B cell (primary cell): Measurements from ENCODE around the gene REPS2. TPM values are rescaled to one million over a fixed set of nuclear protein-coding genes. Genes with fewer than 3 reads are reported as not detected.

Experiments used
- ATAC-seq: fragments of 200-7000 bp; cut with Tn5 transposase; one replicate; pipeline ENCODE4 v1.10.0; 2021; ENCODE audit warnings: low read depth, mild to moderate bottlenecking, moderate number of reproducible peaks, moderate library complexity
- CTCF ChIA-PET: fragments of 350-600 bp; sonication (Branson Sonifier 250); formaldehyde crosslinking; loops from one replicate; lab custom pipeline; 2021; ENCODE audit warnings: antibody characterized with exemption, inconsistent platforms; lab: Charles Lee
- POLR2A ChIA-PET: fragments of 350-600 bp; sonication (Branson Sonifier 250); formaldehyde crosslinking; loops from one replicate; lab custom pipeline; 2021; ENCODE audit warnings: antibody characterized with exemption; lab: Charles Lee
- DNase-seq: peaks from one replicate; pipeline ENCODE4 v3.0.0; 2013
- H2AFZ ChIP-seq: 2 replicates; pipeline ENCODE4 v1.6.1; 2012; ENCODE audit warnings: mild to moderate bottlenecking, low read depth, low read length; ENCODE audit not compliant: insufficient read depth, poor library complexity, severe bottlenecking
- H3K27ac ChIP-seq, 2 donors: 1 replicate in 1 of 2; 2 replicates in 1 of 2; pipeline ENCODE4 v1.5.1; 2012 to 2013; ENCODE audit warnings: low read length in 2 of 2, mild to moderate bottlenecking in 2 of 2, moderate library complexity in 1 of 2
- H3K27me3 ChIP-seq, 4 experiments: fragments of 200-600 bp in 1 of 4; sonication (generic) in 1 of 4; replicated peaks in 1 of 4; 1 replicate in 2 of 4; 2 replicates in 2 of 4; pipeline versions ENCODE4 v1.6.1 to v1.7.0; 2013 to 2016; ENCODE audit warnings: low read length in 3 of 4, mild to moderate bottlenecking in 2 of 4, mixed read lengths in 1 of 4, moderate library complexity in 1 of 4; ENCODE audit not compliant: insufficient read depth in 4 of 4, control insufficient read depth in 3 of 4; ENCODE audit errors: control extremely low read depth in 1 of 4
- H3K36me3 ChIP-seq, 2 experiments: replicated peaks in 1 of 2; 1 replicate in 1 of 2; 2 replicates in 1 of 2; pipeline versions ENCODE4 v1.6.1 to v1.7.1; 2013; ENCODE audit warnings: low read length in 1 of 2; ENCODE audit not compliant: insufficient read depth in 2 of 2, control insufficient read depth in 1 of 2; ENCODE audit errors: control extremely low read depth in 1 of 2, extremely low read depth in 1 of 2
- H3K4me1 ChIP-seq, 2 donors: fragments of 200-600 bp in 1 of 2; sonication (generic) in 1 of 2; 1 replicate in 1 of 2; 2 replicates in 1 of 2; pipeline versions ENCODE4 v1.5.1 to v1.6.1; 2013 to 2017; ENCODE audit warnings: low read length in 2 of 2; ENCODE audit not compliant: control insufficient read depth in 2 of 2, insufficient read depth in 2 of 2
- H3K4me2 ChIP-seq: replicated peaks from 2 replicates; pipeline ENCODE3; 2012; ENCODE audit warnings: mild to moderate bottlenecking, low read depth, low read length; ENCODE audit not compliant: poor library complexity, severe bottlenecking
- H3K4me3 ChIP-seq, 5 experiments: fragments of 200-600 bp in 1 of 5; sonication (generic) in 1 of 5; 1 replicate in 3 of 5; 2 replicates in 2 of 5; pipeline versions ENCODE4 v1.5.1 to v1.7.0; 2011 to 2016; ENCODE audit warnings: low read length in 4 of 5, mild to moderate bottlenecking in 4 of 5, low read depth in 2 of 5, control low read depth in 1 of 5, moderate library complexity in 1 of 5; ENCODE audit not compliant: insufficient read depth in 1 of 5; ENCODE audit errors: control extremely low read depth in 1 of 5, extremely low read depth in 1 of 5
- H3K79me2 ChIP-seq: fragments of 200-600 bp; sonication (generic); one replicate; pipeline ENCODE4 v1.6.0; 2016; ENCODE audit warnings: low read length; ENCODE audit not compliant: control insufficient read depth, insufficient read depth
- H3K9ac ChIP-seq: fragments of 200-600 bp; sonication (generic); 2 replicates; pipeline ENCODE4 v1.6.1; 2017; ENCODE audit warnings: mild to moderate bottlenecking, low read length, moderate library complexity
- H3K9me3 ChIP-seq, 3 donors: one replicate each; pipeline versions ENCODE4 v1.6.1 to v1.7.1; 2013; ENCODE audit warnings: low read length in 2 of 3; ENCODE audit not compliant: control insufficient read depth in 2 of 3, insufficient read depth in 1 of 3; ENCODE audit errors: control extremely low read depth in 1 of 3
- H4K20me1 ChIP-seq: 2 replicates; pipeline ENCODE4 v1.6.0; 2012; ENCODE audit warnings: mild to moderate bottlenecking, low read length; ENCODE audit not compliant: insufficient read depth, control insufficient read depth, poor library complexity, severe bottlenecking
- H3K27ac Mint-ChIP-seq: one replicate; pipeline ENCODE4 v1.8.0; 2021; ENCODE audit warnings: mixed read lengths
- H3K27me3 Mint-ChIP-seq: one replicate; pipeline ENCODE4 v1.8.0; 2021; ENCODE audit warnings: mixed read lengths
- H3K4me1 Mint-ChIP-seq: one replicate; pipeline ENCODE4 v1.8.0; 2021; ENCODE audit warnings: mixed read lengths
- H3K4me3 Mint-ChIP-seq: one replicate; pipeline ENCODE4 v1.8.0; 2021; ENCODE audit warnings: mixed read lengths
- H3K9me3 Mint-ChIP-seq: one replicate; pipeline ENCODE4 v1.8.0; 2022; ENCODE audit warnings: mixed read lengths; ENCODE audit not compliant: insufficient read depth
- CTCF ChIP-seq: fragments of 200-600 bp; IDR thresholded peaks from one replicate; pipeline ENCODE4 v1.8.0; 2022; ENCODE audit warnings: antibody characterized with exemption, mild to moderate bottlenecking
- EZH2 ChIP-seq: IDR thresholded peaks from 2 replicates; pipeline ENCODE4 v1.6.1; 2012; ENCODE audit warnings: borderline replicate concordance, low read depth, mild to moderate bottlenecking, moderate library complexity, low read length; ENCODE audit not compliant: insufficient read depth, poor library complexity, severe bottlenecking
- WGBS: methylation state at CpG from one replicate; pipeline ENCODE4 v1.1.5; 2013; ENCODE audit warnings: missing lambda C conversion rate; ENCODE audit not compliant: insufficient coverage; 5-methylcytosine and 5-hydroxymethylcytosine counted together
- intact Hi-C: fragments of 100-400 bp; cut with micrococcal nuclease; formaldehyde crosslinking; loops from one replicate; pipeline ENCODE4 v1.10.0; 2022
- polyA plus RNA-seq: library from polyadenylated mRNA; depleted of rRNA; stranded (reverse); fragments of >200 nt; gene quantifications from 2 replicates; pipeline ENCODE4 v1.2.3, GENCODE V29; 2012
- total RNA-seq, 2 donors: library from RNA; stranded (reverse); fragments of 120-200 nt in 1 of 2; gene quantifications; 1 replicate in 1 of 2; 2 replicates in 1 of 2; pipeline versions ENCODE4 v1.2.3 to v1.2.4, GENCODE V29; 2013 to 2022

Gene REPS2
- total and polyA plus RNA-seq, 2 donors (not counting 1 experiment from before 2014, with no cell fraction given) = 1.1 to 4.9 TPM

- H3K4me1 ChIP-seq = no peaks in the 10 kb centered on the region
- H3K27ac Mint-ChIP-seq = no peak overlapping the region
- no peaks in the 10 kb centered on the region for H4K20me1 ChIP-seq
- POLR2A ChIA-PET = no interaction called here
- H3K4me2 ChIP-seq = no peak overlapping the region
- H3K9me3 ChIP-seq = no peaks in the 10 kb centered on the region
- H3K4me3 Mint-ChIP-seq = no peak overlapping the region
- no peaks in the 10 kb centered on the region for H3K79me2 ChIP-seq
- no peaks in the 10 kb centered on the region for H3K27me3 Mint-ChIP-seq
- DNase-seq = no peak
- intact Hi-C loops = no loop called here
- TF ChIP-seq EZH2 (no peak), CTCF (no peak)
- H3K9me3 Mint-ChIP-seq = no peaks in the 10 kb centered on the region
- CTCF ChIA-PET = no interaction called here
- no peak overlapping the region for H3K27ac ChIP-seq
- WGBS = no CpG with 5 or more reads among the region's 2 CpGs
- ATAC-seq = no peak
- no peak overlapping the region for H2AFZ ChIP-seq
- H3K27me3 ChIP-seq = no peaks in the 10 kb centered on the region
- H3K36me3 ChIP-seq = no peaks in the 10 kb centered on the region
- H3K4me3 ChIP-seq = no peak overlapping the region
- H3K9ac ChIP-seq = no peak overlapping the region
- H3K4me1 Mint-ChIP-seq = no peaks in the 10 kb centered on the region
These were observed 46.5 kb downstream of the REPS2 start for GRCh38 chrX:16992951-16993350.

DNA sequence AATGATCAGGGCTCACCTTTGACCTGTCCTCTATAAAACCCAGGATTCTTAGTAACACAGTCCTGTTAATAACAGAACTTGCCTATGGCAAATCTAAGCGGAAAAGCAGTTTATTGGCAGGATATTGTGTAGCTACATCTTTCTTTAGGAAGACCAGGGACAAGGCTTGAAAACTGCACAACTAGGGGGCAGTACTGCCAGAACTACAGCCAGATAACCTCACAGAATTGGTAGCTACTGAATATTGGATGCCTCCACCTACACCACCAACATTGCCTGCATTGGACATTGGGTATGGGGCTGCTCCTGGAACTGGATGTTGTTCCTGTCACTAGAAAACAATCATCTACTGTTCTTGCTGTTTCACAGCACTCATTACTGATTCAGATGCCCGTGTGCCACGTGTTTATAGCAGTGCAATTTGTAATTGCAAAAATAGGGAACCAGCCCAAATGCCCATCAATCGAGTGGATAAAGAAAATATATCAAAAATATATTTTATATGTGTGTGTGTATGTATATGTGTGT is 47.4 kb downstream of the REPS2 start:
- H3K27ac ChIP-seq = no peak overlapping the region
- CTCF ChIA-PET = no interaction called here

More for the DNA sequence above, 47.4 kb downstream of the REPS2 start:
- no peak for ATAC-seq
- Histone ChIP-seq H3K9me3 (no peaks in the 10 kb centered on the region), H3K79me2 (no peaks in the 10 kb centered on the region), H2AFZ (no peak overlapping the region), H3K27me3 (no peaks in the 10 kb centered on the region), H3K4me3 (no peak overlapping the region), H3K4me2 (no peak overlapping the region), H3K4me1 (no peaks in the 10 kb centered on the region), H3K9ac (no peak overlapping the region), H3K36me3 (no peaks in the 10 kb centered on the region), H4K20me1 (no peaks in the 10 kb centered on the region)
- no peaks in the 10 kb centered on the region for H3K27me3 Mint-ChIP-seq
- H3K27ac Mint-ChIP-seq = no peak overlapping the region
- no CpG with 5 or more reads among the region's 4 CpGs for WGBS
- intact Hi-C loops = no loop called here
- POLR2A ChIA-PET = no interaction called here
- no peak for DNase-seq
- TF ChIP-seq EZH2 (no peak), CTCF (no peak)
- H3K4me1 Mint-ChIP-seq = no peaks in the 10 kb centered on the region
- H3K9me3 Mint-ChIP-seq = no peaks in the 10 kb centered on the region
- no peak overlapping the region for H3K4me3 Mint-ChIP-seq
